ENCODE data around the gene CD40. TPM values are rescaled to one million over a fixed set of nuclear protein-coding genes. Genes with fewer than 3 reads are reported as not detected.

The CD40 gene
- polyA plus RNA-seq, 1 of the 3 experiments (the other 2 are of a cell fraction): not detected

GRCh38 chr20:46178891-46179290 lies 60.8 kb downstream of the CD40 start:
- CTCF ChIA-PET: interaction anchor here (0.7 to 20.8 kb wide), 5 partner anchors 27 to 203 kb away, joined by 3 to 347 read pairs (median 10); no protein-coding TSS in a partner anchor
- TF ChIP-seq NFIC (IDR thresholded peaks at IDR 0.05; ENCODE audit: borderline replicate concordance) (no peak), JUND (IDR thresholded peaks at IDR 0.05) (no peak), TEAD4 (IDR thresholded peaks at IDR 0.05; ENCODE audit: borderline replicate concordance, insufficient read depth) (no peak), SMC3 (IDR thresholded peaks at IDR 0.05; ENCODE audit: low read depth, low read length) (no peak), MEF2A (IDR thresholded peaks at IDR 0.05; ENCODE audit: borderline replicate concordance, low read depth) (no peak), MXI1 (IDR thresholded peaks at IDR 0.05; ENCODE audit: low read depth, low read length) (no peak)
- 13% methylated on average over 1 of the region's 8 CpGs for WGBS (ENCODE audit: low lambda C conversion rate)

More at GRCh38 chr20:46178891-46179290, 60.8 kb downstream of the CD40 start:
- peaks cover 0 to 15% of the 10 kb centered on the region in 2 experiments; a peak in 1 of 4 replicates for H3K4me1 ChIP-seq (ENCODE audit: control insufficient read depth in 1 of 2, insufficient read depth in 2 of 2, low read depth in 1 of 2, low read length in 1 of 2)
- H3K27me3 ChIP-seq (ENCODE audit: insufficient read depth): peaks cover 4% of the 10 kb centered on the region; the same call in 1 of the 2 replicates
- H2AFZ ChIP-seq (ENCODE audit: low read depth): no peak overlapping the region
- no peak overlapping the region for H3K27ac ChIP-seq (ENCODE audit: low read depth in 2 of 2, low read length in 1 of 2)
- H3K9me2 ChIP-seq: no peaks in the 10 kb centered on the region
- H4K20me1 ChIP-seq (ENCODE audit: insufficient read depth): no peaks in the 10 kb centered on the region
- POLR2A ChIA-PET: no interaction called here
- no peak overlapping the region for H3K4me2 ChIP-seq
- H3K9ac ChIP-seq: no peak overlapping the region
- no peaks in the 10 kb centered on the region for H3K79me2 ChIP-seq (ENCODE audit: insufficient read depth)
- H3K36me3 ChIP-seq (replicated peaks in 1 of 2; ENCODE audit: control insufficient read depth in 1 of 2, insufficient read depth in 2 of 2, low read length in 1 of 2): no peaks in the 10 kb centered on the region
- DNase-seq: no peak
- H3K4me3 ChIP-seq (ENCODE audit: low read depth in 2 of 2, low read length in 1 of 2): no peak overlapping the region
- H3F3A ChIP-seq (replicated peaks; ENCODE audit: insufficient read depth): no peaks in the 10 kb centered on the region
- H3K9me3 ChIP-seq: no peaks in the 10 kb centered on the region

Other genes starting within 250 kb of the CD40 start
- gene ZSWIM1, start 237.1 kb upstream of the CD40 start, polyA plus RNA-seq (2012; rRNA removed): 1.8 and 2.8 TPM in 2 replicates
- 1.3 and 2.9 TPM in 2 replicates for gene SPATA25, start 230.7 kb upstream of the CD40 start, polyA plus RNA-seq (2012; rRNA removed)
- gene NEURL2, start 227.1 kb upstream of the CD40 start, polyA plus RNA-seq (2012; rRNA removed): 3.5 and 4.7 TPM in 2 replicates
- 338 and 363 TPM in 2 replicates for gene CTSA, start 227.0 kb upstream of the CD40 start, polyA plus RNA-seq (2012; rRNA removed)
- gene PLTP, start 206.2 kb upstream of the CD40 start, polyA plus RNA-seq (2012; rRNA removed): 114 and 154 TPM in 2 replicates
- gene PCIF1, start 183.6 kb upstream of the CD40 start, polyA plus RNA-seq (2012; rRNA removed): 18.2 and 23.1 TPM in 2 replicates
- 8.5 and 11.7 TPM in 2 replicates for gene ZNF335, start 146.1 kb upstream of the CD40 start, polyA plus RNA-seq (2012; rRNA removed)
- gene MMP9, start 109.4 kb upstream of the CD40 start, polyA plus RNA-seq (2012; rRNA removed): 0.18 and 0.23 TPM in 2 replicates
- 8.5 and 19.9 TPM in 2 replicates for gene SLC12A5, start 89.1 kb upstream of the CD40 start, polyA plus RNA-seq (2012; rRNA removed)
- gene NCOA5, start 28.4 kb upstream of the CD40 start, polyA plus RNA-seq (2012; rRNA removed): 18.6 and 20.4 TPM in 2 replicates
- gene CDH22, start 190.2 kb downstream of the CD40 start, polyA plus RNA-seq (2012; rRNA removed): 0.03 TPM in 1 of 2 replicates, not detected in the other